Muscle of leg (tissue), 11 donors: ENCODE results near the gene HAUS6. TPM values are rescaled to one million over a fixed set of nuclear protein-coding genes. Genes with fewer than 3 reads are reported as not detected.

Experiments
- DNase-seq: peaks from one replicate; pipeline ENCODE4 v3.0.0; 2013
- H3K27ac ChIP-seq: one replicate; pipeline ENCODE4 v1.5.1; 2013; ENCODE audit warnings: mild to moderate bottlenecking, low read length, control low read depth
- H3K27me3 ChIP-seq: one replicate; pipeline ENCODE4 v1.6.1; 2013; ENCODE audit warnings: low read length; ENCODE audit not compliant: control insufficient read depth, insufficient read depth
- H3K36me3 ChIP-seq: one replicate; pipeline ENCODE4 v1.6.1; 2013; ENCODE audit warnings: low read length; ENCODE audit not compliant: control insufficient read depth, insufficient read depth
- H3K4me1 ChIP-seq: one replicate; pipeline ENCODE4 v1.6.1; 2013; ENCODE audit warnings: low read length; ENCODE audit not compliant: control insufficient read depth, insufficient read depth
- H3K4me3 ChIP-seq: one replicate; pipeline ENCODE4 v1.5.1; 2013; ENCODE audit warnings: low read length, control low read depth
- H3K9me3 ChIP-seq: replicated peaks from 2 replicates; pipeline ENCODE4 v1.6.1; 2013; ENCODE audit warnings: low read depth, low read length; ENCODE audit not compliant: control insufficient read depth
- WGBS: methylation state at CpG from one replicate; pipeline ENCODE4 v1.1.5; 2013; ENCODE audit warnings: missing lambda C conversion rate; ENCODE audit not compliant: insufficient coverage; 5-methylcytosine and 5-hydroxymethylcytosine counted together
- polyA plus RNA-seq, 8 donors: library from polyadenylated mRNA; unstranded; fragments of 120-200 nt; gene quantifications; one replicate each; pipeline versions ENCODE4 v1.2.1 to v1.2.3, GENCODE V29; 2013; ENCODE audit warnings: inconsistent platforms in 1 of 8, low replicate concordance in 1 of 8; ENCODE audit not compliant: insufficient read length in 8 of 8, insufficient read depth in 1 of 8
- total RNA-seq: library from RNA; stranded (reverse); fragments of 120-200 nt; gene quantifications from one replicate; pipeline ENCODE4 v1.2.4, GENCODE V29; 2013

HAUS6 gene
- total and polyA plus RNA-seq, 9 donors: 7.6 to 12.7 (median 9.7) TPM

- peak; percentile 98 for DNase-seq
- Histone ChIP-seq H3K27me3 (no peaks in the 10 kb centered on the region), H3K27ac (peak within 1 kb of the TSS; percentile 99), H3K4me3 (peak within 1 kb of the TSS; percentile 90), H3K36me3 (peaks cover 7% of the 10 kb centered on the region), H3K4me1 (peaks cover 16% of the 10 kb centered on the region), H3K9me3 (no peaks in the 10 kb centered on the region)
- WGBS: under 1% methylated on average over 67 of the region's 82 CpGs
These were observed 53.5 kb downstream of the HAUS6 start, which contains the start of gene RRAGA for GRCh38 chr9:19048966-19049916. Gene RRAGA, plus strand, starts transcription at chr9:19049427. Its CDS starts 233 bp downstream, at chr9:19049660.

GRCh38 chr9:19036611-19037010 lies 66.1 kb downstream of the HAUS6 start:
- no peak for DNase-seq
- Histone ChIP-seq H3K27me3 (peaks cover 6% of the 10 kb centered on the region), H3K27ac (no peak overlapping the region), H3K4me1 (peaks cover 6% of the 10 kb centered on the region), H3K4me3 (no peak overlapping the region), H3K36me3 (no peaks in the 10 kb centered on the region), H3K9me3 (no peaks in the 10 kb centered on the region)
- WGBS: 97% methylated on average over 4 of the region's 5 CpGs

- Histone ChIP-seq H3K9me3 (no peaks in the 10 kb centered on the region), H3K4me3 (no peak within 1 kb of the TSS), H3K27ac (no peak within 1 kb of the TSS), H3K4me1 (peaks cover 6% of the 10 kb centered on the region), H3K36me3 (no peaks in the 10 kb centered on the region), H3K27me3 (peaks cover 6% of the 10 kb centered on the region)
- no peak for DNase-seq
- WGBS: 71% methylated on average over 20 of the region's 20 CpGs
These were observed 69.7 kb downstream of the HAUS6 start, which contains the start of gene SAXO1 for GRCh38 chr9:19033015-19033414. Gene SAXO1, minus strand, starts transcription at chr9:19033209. Its CDS starts 301 bp downstream, at chr9:19032908.

GRCh38 chr9:19032406-19032805 lies 70.3 kb downstream of the HAUS6 start:
- WGBS: 63% methylated on average over 14 of the region's 14 CpGs
- H3K4me1 ChIP-seq: peaks cover 6% of the 10 kb centered on the region
- no peaks in the 10 kb centered on the region for H3K9me3 ChIP-seq
- DNase-seq: no peak
- H3K36me3 ChIP-seq: no peaks in the 10 kb centered on the region
- H3K27me3 ChIP-seq: peaks cover 6% of the 10 kb centered on the region
- H3K27ac ChIP-seq: no peak overlapping the region
- no peak overlapping the region for H3K4me3 ChIP-seq

GRCh38 chr9:19030899-19031298 lies 71.8 kb downstream of the HAUS6 start:
- WGBS: no CpG with 5 or more reads among the region's 1 CpG
- Histone ChIP-seq H3K4me3 (no peak overlapping the region), H3K4me1 (peaks cover 6% of the 10 kb centered on the region), H3K27ac (no peak overlapping the region), H3K27me3 (peaks cover 6% of the 10 kb centered on the region), H3K36me3 (no peaks in the 10 kb centered on the region), H3K9me3 (no peaks in the 10 kb centered on the region)
- DNase-seq: no peak

GRCh38 chr9:19028835-19029451 lies 73.8 kb downstream of the HAUS6 start:
- Histone ChIP-seq H3K4me1 (peaks cover 6% of the 10 kb centered on the region), H3K4me3 (no peak overlapping the region), H3K9me3 (no peaks in the 10 kb centered on the region), H3K27ac (no peak overlapping the region), H3K36me3 (no peaks in the 10 kb centered on the region), H3K27me3 (peaks cover 6% of the 10 kb centered on the region)
- peak; percentile 88 for DNase-seq
- WGBS: 0% methylated on average over 2 of the region's 8 CpGs

GRCh38 chr9:19027825-19028224 lies 74.9 kb downstream of the HAUS6 start:
- Histone ChIP-seq H3K4me3 (no peak overlapping the region), H3K27me3 (peaks cover 5% of the 10 kb centered on the region), H3K27ac (no peak overlapping the region), H3K36me3 (no peaks in the 10 kb centered on the region), H3K9me3 (no peaks in the 10 kb centered on the region), H3K4me1 (peaks cover 5% of the 10 kb centered on the region)
- no peak for DNase-seq
- 93% methylated on average over 16 of the region's 22 CpGs for WGBS

- Histone ChIP-seq H3K4me1 (no peaks in the 10 kb centered on the region), H3K27ac (no peak overlapping the region), H3K27me3 (no peaks in the 10 kb centered on the region), H3K9me3 (no peaks in the 10 kb centered on the region), H3K4me3 (no peak overlapping the region), H3K36me3 (no peaks in the 10 kb centered on the region)
- 74% methylated on average over 2 of the region's 6 CpGs for WGBS
- DNase-seq: no peak
These were observed 76.3 kb downstream of the HAUS6 start for GRCh38 chr9:19026375-19026774.

- 85% methylated on average over 2 of the region's 5 CpGs for WGBS
- H3K36me3 ChIP-seq: no peaks in the 10 kb centered on the region
- no peak overlapping the region for H3K4me3 ChIP-seq
- H3K27me3 ChIP-seq: no peaks in the 10 kb centered on the region
- peaks cover 2% of the 10 kb centered on the region for H3K4me1 ChIP-seq
- no peak overlapping the region for H3K27ac ChIP-seq
- no peak for DNase-seq
- no peaks in the 10 kb centered on the region for H3K9me3 ChIP-seq
These were observed 79.6 kb downstream of the HAUS6 start for GRCh38 chr9:19023078-19023477.

- no peak overlapping the region for H3K4me3 ChIP-seq
- no peak for DNase-seq
- H3K9me3 ChIP-seq: no peaks in the 10 kb centered on the region
- H3K27me3 ChIP-seq: no peaks in the 10 kb centered on the region
- H3K27ac ChIP-seq: no peak overlapping the region
- no peaks in the 10 kb centered on the region for H3K36me3 ChIP-seq
- WGBS: 100% methylated on average over 1 of the region's 2 CpGs
- H3K4me1 ChIP-seq: peaks cover 2% of the 10 kb centered on the region
These were observed 80.5 kb downstream of the HAUS6 start for GRCh38 chr9:19022206-19022605.
